Effector CD8-positive, alpha-beta T cell (primary cell): ENCODE data around the gene C5.
"Not testable (repeated sequence)": the region's sequence is repeated elsewhere in the genome, so short reads cannot be mapped to it uniquely, and the experiment has no call there.

Experiments
- DNase-seq: peaks from one replicate; lab custom pipeline; 2025; lab: John Stamatoyannopoulos, UW

Gene C5

GRCh38 chr9:120979797-120980196, 70.3 kb downstream of the C5 start:
- no peak for DNase-seq

- DNase-seq: no peak
Observed at GRCh38 chr9:120978987-120979386, 71.1 kb downstream of the C5 start.

GRCh38 chr9:120977321-120977720, 72.8 kb downstream of the C5 start:
- no peak for DNase-seq

GRCh38 chr9:120974921-120975320, 75.2 kb downstream of the C5 start:
- no peak for DNase-seq

GRCh38 chr9:120974181-120974580, 75.9 kb downstream of the C5 start:
- no peak for DNase-seq

- DNase-seq: no peak
Observed at GRCh38 chr9:120971938-120972337, 78.1 kb downstream of the C5 start.

- DNase-seq: not testable (repeated sequence)
Observed at GRCh38 chr9:120971471-120971870, 78.6 kb downstream of the C5 start.

- DNase-seq: no peak
Observed at GRCh38 chr9:120970244-120970643, 79.8 kb downstream of the C5 start.

- no peak for DNase-seq
Observed at GRCh38 chr9:120966013-120966369, 84.1 kb downstream of the C5 start.

GRCh38 chr9:120965344-120966012, 84.6 kb downstream of the C5 start:
- DNase-seq: no peak

- no peak for DNase-seq
Observed at GRCh38 chr9:120961936-120962335, 88.1 kb downstream of the C5 start.

- DNase-seq: no peak
Observed at GRCh38 chr9:120960001-120960400, 90.1 kb downstream of the C5 start.

GRCh38 chr9:120956862-120957261, 93.2 kb downstream of the C5 start:
- no peak for DNase-seq

- no peak for DNase-seq
Observed at GRCh38 chr9:120951960-120952618, 98.0 kb downstream of the C5 start.

- DNase-seq: no peak
Observed at GRCh38 chr9:120950421-120951388, 99.4 kb downstream of the C5 start.

GRCh38 chr9:120949290-120949689, 100.8 kb downstream of the C5 start:
- DNase-seq: no peak

GRCh38 chr9:120948824-120949223, 101.3 kb downstream of the C5 start:
- DNase-seq: no peak

- DNase-seq: no peak
Observed at GRCh38 chr9:120947222-120947621, 102.9 kb downstream of the C5 start.

- DNase-seq: no peak
Observed at GRCh38 chr9:120946259-120946658, 103.8 kb downstream of the C5 start.

GRCh38 chr9:120944948-120945347, 105.1 kb downstream of the C5 start:
- DNase-seq: no peak

GRCh38 chr9:120944434-120944843, 105.6 kb downstream of the C5 start:
- DNase-seq: no peak

- no peak for DNase-seq
Observed at GRCh38 chr9:120942186-120943001, 107.7 kb downstream of the C5 start.
